GM23248 (cell line): ENCODE measurements around the gene KIF3B.

Experiments
- EZH2 ChIP-seq: fragments of 200-600 bp; sonication (generic); IDR thresholded peaks from 2 replicates; pipeline ENCODE4 v1.6.1; 2018; ENCODE audit warnings: antibody characterized with exemption, mild to moderate bottlenecking; ENCODE audit not compliant: insufficient read depth, poor library complexity, severe bottlenecking
- EZH2phosphoT487 ChIP-seq: fragments of 200-600 bp; sonication (generic); IDR thresholded peaks from 2 replicates; pipeline ENCODE4 v1.6.1; 2018; ENCODE audit warnings: antibody characterized with exemption, moderate library complexity, mild to moderate bottlenecking, low read depth; ENCODE audit not compliant: insufficient read depth

DNA sequence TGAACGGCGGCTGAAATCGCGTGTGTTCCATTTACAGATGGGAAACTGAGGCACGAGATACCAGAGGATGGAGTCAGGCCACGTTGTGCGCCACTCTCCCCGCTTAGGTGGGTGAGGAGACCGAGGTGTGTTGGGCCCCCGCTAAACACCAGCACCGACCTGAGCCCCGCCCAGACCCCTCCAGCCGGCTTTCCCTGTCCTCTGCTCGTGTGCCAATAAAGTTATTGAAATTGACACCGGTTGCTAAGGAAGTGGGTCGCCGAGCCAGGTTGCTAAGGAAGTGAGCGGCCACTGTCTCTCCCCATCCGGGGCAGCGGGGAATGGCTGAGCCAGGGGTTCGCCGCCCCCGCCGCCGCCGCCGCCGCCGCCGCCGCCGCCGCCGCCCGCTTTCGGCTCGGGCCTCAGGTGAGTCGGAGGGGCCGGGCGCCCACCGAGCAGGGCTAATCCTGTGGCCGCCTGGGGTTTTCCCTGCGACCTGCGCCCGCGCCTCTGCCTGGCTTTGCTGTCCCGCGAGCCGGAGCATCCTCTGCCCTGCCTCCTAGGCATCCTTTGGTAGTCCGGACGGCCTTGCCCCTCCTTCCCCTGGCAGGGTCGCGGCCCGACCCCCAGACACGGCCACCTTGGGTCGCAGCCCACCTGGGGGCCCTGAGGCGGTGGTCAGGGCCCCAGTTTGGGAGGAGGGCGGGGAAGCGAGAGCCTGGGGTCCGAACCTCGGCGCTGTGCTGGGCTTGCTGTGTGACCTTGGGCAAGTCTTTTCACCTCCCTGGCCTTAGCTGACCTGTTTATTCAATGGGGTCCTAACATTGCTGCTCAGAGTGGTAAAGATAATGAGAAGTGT, at the start of gene KIF3B:
- no peak for TF ChIP-seq EZH2
- TF ChIP-seq EZH2phosphoT487: no peak
